Right lobe of liver (tissue), 6 donors: ENCODE results near the gene MPPED1. TPM values are rescaled to one million over a fixed set of nuclear protein-coding genes. Genes with fewer than 3 reads are reported as not detected.
A peak's percentile ranks its signal among the peaks of the same experiment; 100 is the strongest.

Experiments
- ATAC-seq, 4 donors: fragments of 200-7000 bp; cut with Tn5 transposase; one replicate each; pipeline ENCODE4 v1.9.1; 2020; ENCODE audit warnings: mild to moderate bottlenecking in 4 of 4, moderate library complexity in 4 of 4
- DNase-seq, 3 donors: peaks; one replicate each; pipeline ENCODE4 v3.0.0-alpha.2; 2020
- H3K27ac ChIP-seq, 3 donors: fragments of 200-600 bp; one replicate each; pipeline ENCODE4 v1.8.0; 2022
- H3K27me3 ChIP-seq, 2 donors: fragments of 200-600 bp; one replicate each; pipeline ENCODE4 v1.8.0; 2022
- H3K36me3 ChIP-seq, 4 donors: fragments of 200-600 bp; sonication (generic) in 1 of 4; one replicate each; pipeline versions ENCODE4 v1.5.1 to v1.8.0; 2017 to 2022; ENCODE audit warnings: control low read depth in 1 of 4
- H3K4me1 ChIP-seq, 4 donors: fragments of 200-600 bp; sonication (generic) in 1 of 4; one replicate each; pipeline versions ENCODE4 v1.5.1 to v1.8.0; 2017 to 2022; ENCODE audit warnings: control low read depth in 1 of 4
- H3K4me3 ChIP-seq, 3 donors: fragments of 200-600 bp; one replicate each; pipeline ENCODE4 v1.8.0; 2022
- H3K9me3 ChIP-seq, 4 donors: fragments of 200-600 bp; sonication (generic) in 1 of 4; one replicate each; pipeline versions ENCODE4 v1.5.1 to v1.8.0; 2017 to 2022; ENCODE audit warnings: control low read depth in 1 of 4
- CTCF ChIP-seq, 4 donors: fragments of 200-600 bp in 3 of 4; fragments of 450-650 bp in 1 of 4; IDR thresholded peaks; one replicate each; pipeline versions ENCODE4 v1.5.1 to v1.8.0; 2016 to 2022; ENCODE audit warnings: antibody characterized with exemption in 4 of 4, mild to moderate bottlenecking in 2 of 4
- POLR2A ChIP-seq: fragments of 450-650 bp; IDR thresholded peaks from one replicate; pipeline ENCODE4 v1.6.1; 2017; ENCODE audit warnings: antibody characterized with exemption, mild to moderate bottlenecking
- WGBS: methylation state at CpG from one replicate; pipeline ENCODE4 v1.1.6; 2018; ENCODE audit warnings: low coverage, low lambda C conversion rate; ENCODE audit not compliant: insufficient coverage; ENCODE audit errors: missing lambda C conversion rate; 5-methylcytosine and 5-hydroxymethylcytosine counted together
- intact Hi-C, 2 donors: fragments of 100-400 bp; cut with DNase I; formaldehyde crosslinking; loops; one replicate each; pipeline versions ENCODE4 v1.11.2 to v1.14.1; 2022
- total RNA-seq, 6 experiments: library from RNA; depleted of rRNA in 2 of 6; stranded (reverse); fragments of >200 nt in 2 of 6; fragmentation: NEBNext Ultra II Directional in 3 of 6; extraction: Animal tissue kit (Norgen Biotek cat#: 25700) in 3 of 6; gene quantifications; one replicate each; pipeline versions ENCODE4 v1.1.0 to v1.2.4, GENCODE V29; 2016 to 2023
- donor health status: DM: no; HTN: yes; CAD: no.
- donor health status: DM: no; HTN: no; CAD: no.
- donor health status: DM: no; HTN: no; CAD: no.
- donor health status: DM: no; HTN: yes; CAD: no.
- donor health status: DM: no; HTN: yes; CAD: no.

The MPPED1 gene
- total RNA-seq, 6 experiments from 2014 or later: 2.4 to 13.8 (median 11.3) TPM

- WGBS: 70% methylated on average over 5 of the region's 13 CpGs
- H3K4me3 ChIP-seq: no peak overlapping the region
- H3K27me3 ChIP-seq: no peaks in the 10 kb centered on the region
- intact Hi-C loops: no loop called here
- H3K9me3 ChIP-seq: no peaks in the 10 kb centered on the region
- no peak overlapping the region for H3K27ac ChIP-seq
- TF ChIP-seq POLR2A: no peak
- TF ChIP-seq CTCF (IDR thresholded peaks at IDR 0.05): no peak
- DNase-seq (no peak), ATAC-seq (no peak)
- H3K36me3 ChIP-seq: no peaks in the 10 kb centered on the region
- no peaks in the 10 kb centered on the region for H3K4me1 ChIP-seq
Measured at GRCh38 chr22:43515902-43516301, 104.1 kb downstream of the MPPED1 start.

GRCh38 chr22:43516386-43516785, 104.6 kb downstream of the MPPED1 start:
- Histone ChIP-seq H3K4me1 (no peaks in the 10 kb centered on the region), H3K9me3 (no peaks in the 10 kb centered on the region), H3K27me3 (no peaks in the 10 kb centered on the region), H3K36me3 (no peaks in the 10 kb centered on the region), H3K27ac (no peak overlapping the region), H3K4me3 (no peak overlapping the region)
- WGBS: 71% methylated on average over 5 of the region's 14 CpGs
- DNase-seq (no peak), ATAC-seq (no peak)
- no peak for TF ChIP-seq POLR2A
- no peak for TF ChIP-seq CTCF (IDR thresholded peaks at IDR 0.05)
- intact Hi-C loops: no loop called here

- H3K36me3 ChIP-seq: no peaks in the 10 kb centered on the region
- intact Hi-C loops: no loop called here
- ATAC-seq (peak in 1 of 4 donors; percentile 17), DNase-seq (no peak)
- no peaks in the 10 kb centered on the region for H3K9me3 ChIP-seq
- H3K4me3 ChIP-seq: no peak overlapping the region
- 74% methylated on average over 10 of the region's 14 CpGs for WGBS
- no peak overlapping the region for H3K27ac ChIP-seq
- H3K4me1 ChIP-seq: no peaks in the 10 kb centered on the region
- no peak for TF ChIP-seq POLR2A
- no peak for TF ChIP-seq CTCF (IDR thresholded peaks at IDR 0.05)
- H3K27me3 ChIP-seq: no peaks in the 10 kb centered on the region
Measured at GRCh38 chr22:43516996-43517635, 105.3 kb downstream of the MPPED1 start.

- WGBS: 38% methylated on average over 2 of the region's 2 CpGs
- intact Hi-C loops: no loop called here
- Histone ChIP-seq H3K4me1 (no peaks in the 10 kb centered on the region), H3K4me3 (no peak overlapping the region), H3K27ac (no peak overlapping the region), H3K27me3 (no peaks in the 10 kb centered on the region), H3K9me3 (no peaks in the 10 kb centered on the region), H3K36me3 (no peaks in the 10 kb centered on the region)
- ATAC-seq: no peak
- TF ChIP-seq CTCF (IDR thresholded peaks at IDR 0.05) (no peak), POLR2A (no peak)
- no peak for DNase-seq
Measured at GRCh38 chr22:43520632-43521039, 108.8 kb downstream of the MPPED1 start.
